HG03432 (cell line): Measurements from ENCODE around the gene MYBPC2.
"Not testable (repeated sequence)": the region's sequence is repeated elsewhere in the genome, so short reads cannot be mapped to it uniquely, and the experiment has no call there.

Experiments
- ATAC-seq: cut with Tn5 transposase; IDR thresholded peaks from one replicate; pipeline ENCODE4 v1.9.1; 2021; ENCODE audit warnings: mild to moderate bottlenecking, moderate library complexity; ENCODE audit not compliant: unreplicated experiment

The MYBPC2 gene

DNA sequence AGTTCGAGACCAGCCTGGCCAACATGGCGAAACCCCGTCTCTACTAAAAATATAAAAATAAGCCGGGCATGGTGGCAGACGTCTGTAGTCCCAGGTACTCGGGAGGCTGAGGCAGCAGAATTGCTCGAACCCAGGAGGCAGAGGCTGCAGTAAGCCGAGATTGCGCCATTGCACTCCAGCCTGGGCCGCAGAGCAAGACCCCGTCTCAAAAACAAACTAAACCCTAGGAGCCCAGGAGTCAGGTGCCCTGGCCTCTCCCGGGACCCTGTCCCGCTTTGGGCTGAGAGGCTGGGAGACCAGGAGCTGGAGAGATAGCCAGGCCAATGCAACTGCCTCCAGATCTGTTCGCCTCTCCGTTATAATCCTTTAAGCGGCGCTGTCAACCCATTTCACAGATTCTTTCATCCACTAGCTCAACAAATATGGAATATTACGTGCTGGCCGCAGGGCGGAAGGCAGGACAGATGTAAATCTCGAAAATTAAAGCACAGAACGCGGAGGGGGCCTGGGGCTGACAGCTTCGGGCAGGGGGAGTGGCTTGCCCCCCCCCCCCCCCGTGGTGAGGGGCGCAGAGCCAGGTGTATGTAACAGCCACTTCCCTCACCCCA is 5.3 kb upstream of the MYBPC2 start:
- ATAC-seq: no peak

DNA sequence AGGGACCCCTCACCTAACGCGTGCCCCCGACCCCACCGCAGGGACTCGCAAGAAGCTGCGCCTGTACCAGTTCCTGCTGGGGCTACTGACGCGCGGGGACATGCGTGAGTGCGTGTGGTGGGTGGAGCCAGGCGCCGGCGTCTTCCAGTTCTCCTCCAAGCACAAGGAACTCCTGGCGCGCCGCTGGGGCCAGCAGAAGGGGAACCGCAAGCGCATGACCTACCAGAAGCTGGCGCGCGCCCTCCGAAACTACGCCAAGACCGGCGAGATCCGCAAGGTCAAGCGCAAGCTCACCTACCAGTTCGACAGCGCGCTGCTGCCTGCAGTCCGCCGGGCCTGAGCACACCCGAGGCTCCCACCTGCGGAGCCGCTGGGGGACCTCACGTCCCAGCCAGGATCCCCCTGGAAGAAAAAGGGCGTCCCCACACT is 4.7 kb upstream of the MYBPC2 start:
- ATAC-seq: no peak

DNA sequence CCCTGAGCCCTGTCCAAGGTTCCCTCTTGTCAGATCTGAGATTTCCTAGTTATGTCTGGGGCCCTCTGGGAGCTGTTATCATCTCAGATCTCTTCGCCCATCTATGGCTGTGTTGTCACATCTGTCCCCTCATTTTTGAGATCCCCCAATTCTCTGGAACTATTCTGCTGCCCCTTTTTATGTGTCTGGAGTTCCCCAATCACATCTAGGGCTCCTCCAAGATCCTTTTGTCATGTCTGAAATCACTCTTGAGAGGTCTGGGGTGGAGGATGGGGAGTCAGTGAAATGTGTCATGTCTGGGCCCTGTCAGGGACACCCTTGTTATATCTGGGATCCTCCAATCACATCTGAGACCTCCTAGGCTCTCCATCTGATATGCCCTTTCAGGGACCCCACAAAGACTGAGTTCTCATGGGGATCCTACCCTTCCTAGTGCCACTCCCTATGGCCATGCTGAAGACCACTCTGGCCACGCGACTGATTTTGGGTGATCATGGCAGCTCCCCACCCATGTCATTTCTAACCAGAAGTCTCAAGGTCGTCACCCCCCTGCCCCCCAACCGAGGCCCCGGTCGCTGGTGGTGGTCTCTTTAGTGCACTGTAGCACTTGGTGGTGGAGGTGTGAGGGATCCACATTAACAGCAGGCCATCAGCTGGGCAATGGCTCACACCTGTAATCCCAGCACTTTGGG is 3.8 kb upstream of the MYBPC2 start:
- no peak for ATAC-seq

DNA sequence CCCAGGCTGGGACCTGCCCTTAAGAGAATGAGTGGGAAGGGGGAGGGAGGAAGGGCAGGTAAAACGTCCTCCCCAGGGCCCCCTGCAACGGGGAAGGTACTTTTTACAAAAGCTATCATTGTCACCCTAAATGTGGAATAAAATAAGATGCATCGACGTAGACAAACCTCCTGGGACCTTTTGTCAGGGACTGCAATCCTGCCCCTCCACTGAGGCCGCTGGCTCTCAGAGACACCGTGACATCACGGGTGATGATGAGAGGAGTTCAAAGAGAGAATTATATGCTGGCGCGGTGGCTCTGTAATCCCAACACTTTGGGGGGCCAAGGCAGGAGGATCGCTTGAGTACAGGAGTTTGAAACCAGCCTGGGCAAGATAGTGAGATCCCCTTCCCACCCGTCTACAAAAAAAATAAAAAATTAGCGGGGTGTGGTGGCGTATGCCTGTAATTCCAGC is 1.8 kb upstream of the MYBPC2 start:
- ATAC-seq: no peak

DNA sequence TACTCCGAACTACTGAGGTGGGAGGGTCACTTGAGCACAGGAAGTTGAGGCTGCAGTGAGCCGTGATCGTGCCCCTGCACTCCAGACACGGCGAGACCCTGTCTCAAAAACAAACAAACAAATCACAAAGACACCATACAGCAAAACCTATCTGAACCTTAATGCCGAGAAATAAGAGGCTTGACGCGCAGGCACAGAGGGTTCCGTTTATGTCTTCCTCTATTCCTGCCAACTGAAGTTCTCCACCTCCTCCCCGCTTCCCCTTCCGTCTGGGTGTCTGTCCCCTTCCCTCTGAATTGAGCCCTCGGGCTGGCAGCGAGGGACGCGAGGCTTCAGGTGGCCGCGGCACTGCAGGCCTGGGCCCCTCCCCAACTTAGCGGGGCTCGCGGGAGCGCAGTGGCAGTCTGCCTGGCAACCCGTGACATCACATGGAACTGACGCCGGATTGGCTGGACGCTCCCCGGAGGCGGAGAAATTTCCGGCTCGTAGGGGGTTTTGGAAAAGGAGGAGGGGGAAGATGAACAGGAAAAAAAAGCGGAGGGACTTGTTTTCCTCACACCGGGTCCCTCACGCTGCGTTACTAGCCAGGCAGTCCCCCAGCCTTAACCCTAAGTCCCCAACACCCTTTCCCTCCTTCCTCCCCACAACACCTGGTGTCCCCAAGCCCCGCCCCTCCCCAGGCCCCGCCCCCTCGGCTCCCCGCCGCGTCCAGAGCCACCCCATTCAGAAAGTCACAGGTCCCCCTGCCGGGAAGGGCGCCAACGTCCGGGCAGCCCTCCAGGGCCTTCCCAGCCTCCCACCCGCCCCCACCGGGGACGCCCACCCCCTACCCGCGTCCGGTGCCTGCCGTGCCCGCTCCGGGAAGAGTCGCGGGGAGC is 1.1 kb upstream of the MYBPC2 start:
- ATAC-seq: peak; percentile 77

DNA sequence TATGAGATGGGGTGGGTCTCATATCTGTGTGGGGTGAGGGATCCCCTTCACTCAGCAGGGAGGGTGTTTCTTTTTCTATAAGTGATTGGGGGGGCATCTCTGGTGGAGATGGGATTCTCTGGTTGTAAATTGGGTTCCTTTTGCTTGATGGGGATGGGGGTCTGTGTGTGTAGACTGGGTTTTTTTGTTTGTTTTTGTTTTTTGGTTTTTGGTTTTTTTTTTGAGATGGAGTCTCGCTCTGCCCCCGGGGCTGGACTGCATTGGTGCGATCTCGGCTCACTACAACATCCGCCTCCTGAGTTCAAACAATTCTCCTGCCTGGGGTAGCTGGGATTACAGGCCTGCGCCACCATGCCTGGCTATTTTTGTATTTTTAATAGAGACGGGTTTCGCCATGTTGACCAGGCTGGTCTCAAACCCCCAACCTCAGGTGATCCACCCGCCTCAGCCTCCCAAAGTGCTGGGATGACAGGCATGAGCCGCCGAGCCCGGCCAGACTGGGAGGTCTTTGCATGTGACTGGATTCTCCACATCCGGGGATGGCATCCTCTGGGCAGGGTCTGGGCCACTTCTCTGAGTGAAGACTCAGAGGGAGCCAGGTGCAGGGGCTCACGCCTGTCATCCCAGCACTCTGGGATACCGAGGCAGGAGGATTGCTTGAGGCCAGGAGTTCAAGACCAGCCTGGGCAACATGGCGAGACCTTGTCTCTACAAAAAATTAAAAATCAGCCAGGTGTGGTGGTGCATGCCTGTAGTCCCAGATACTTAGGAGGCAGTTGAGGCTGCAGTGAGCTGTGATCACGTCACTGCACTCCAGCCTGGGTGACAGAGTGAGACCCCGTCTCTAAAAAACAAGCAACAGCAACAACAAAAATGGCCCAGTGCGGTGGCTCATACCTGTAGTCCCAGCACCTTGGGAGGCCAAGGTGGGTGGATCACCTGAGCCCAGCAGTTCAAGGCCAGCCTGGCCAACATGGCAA is 799 bp downstream of the MYBPC2 start:
- ATAC-seq: no peak

DNA sequence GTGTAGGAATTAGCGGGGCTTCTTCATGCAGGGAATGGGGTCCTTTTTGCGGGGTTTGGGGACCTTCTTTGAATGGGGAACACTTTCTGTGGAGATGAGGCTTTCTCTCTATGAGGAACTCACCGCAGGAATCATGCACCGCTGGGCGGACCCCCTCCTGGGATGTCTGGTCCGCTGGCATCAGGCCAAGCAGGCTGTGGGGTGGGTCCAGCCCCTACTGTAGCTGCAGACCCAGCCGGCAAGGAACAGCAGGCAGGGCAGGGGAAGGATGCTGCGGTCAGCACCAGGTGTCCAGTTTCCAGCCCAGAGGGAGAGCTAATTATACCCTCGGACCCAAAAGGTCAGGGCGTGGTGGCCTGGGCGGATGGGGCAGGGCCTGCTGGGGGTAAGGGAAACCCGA is 1.8 kb downstream of the MYBPC2 start:
- ATAC-seq: no peak

DNA sequence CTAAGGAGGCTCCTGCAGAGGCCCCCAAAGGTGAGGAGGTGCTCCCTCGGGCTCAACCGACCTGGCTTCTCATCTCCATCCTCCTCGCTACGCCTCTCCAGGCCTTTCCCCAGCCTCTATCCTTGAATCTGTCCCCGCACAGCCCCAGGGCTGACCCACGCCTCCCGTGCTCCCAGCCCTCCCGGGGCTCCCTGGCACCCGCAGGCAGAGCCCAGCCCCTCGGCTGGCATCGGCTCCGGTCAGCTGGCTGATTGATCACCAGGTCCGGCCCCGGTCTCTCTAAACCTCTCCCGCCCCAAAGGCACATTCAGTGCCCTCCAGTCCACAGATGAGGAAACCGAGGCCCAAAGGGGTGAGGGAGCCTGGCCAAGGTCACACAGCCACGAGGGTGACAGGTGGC is 2.5 kb downstream of the MYBPC2 start:
- no peak for ATAC-seq

DNA sequence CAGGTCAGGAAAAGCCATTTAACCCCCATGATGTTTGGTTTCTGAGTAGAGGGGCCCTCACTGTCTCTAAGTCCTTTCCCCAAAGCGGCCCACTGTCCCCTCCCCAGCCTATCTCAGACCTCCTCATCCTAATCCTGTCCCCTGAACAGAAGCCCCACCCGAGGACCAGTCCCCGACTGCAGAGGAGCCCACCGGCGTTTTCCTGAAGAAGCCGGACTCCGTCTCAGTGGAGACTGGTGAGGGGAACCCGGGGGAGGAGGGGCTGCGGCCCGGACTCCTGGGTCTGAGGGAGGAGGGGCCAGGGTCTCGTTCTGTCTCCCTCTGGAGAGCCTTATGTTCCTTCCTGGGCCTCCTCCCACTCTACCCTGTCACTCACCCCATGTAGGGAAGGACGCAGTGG is 2.9 kb downstream of the MYBPC2 start:
- no peak for ATAC-seq

DNA sequence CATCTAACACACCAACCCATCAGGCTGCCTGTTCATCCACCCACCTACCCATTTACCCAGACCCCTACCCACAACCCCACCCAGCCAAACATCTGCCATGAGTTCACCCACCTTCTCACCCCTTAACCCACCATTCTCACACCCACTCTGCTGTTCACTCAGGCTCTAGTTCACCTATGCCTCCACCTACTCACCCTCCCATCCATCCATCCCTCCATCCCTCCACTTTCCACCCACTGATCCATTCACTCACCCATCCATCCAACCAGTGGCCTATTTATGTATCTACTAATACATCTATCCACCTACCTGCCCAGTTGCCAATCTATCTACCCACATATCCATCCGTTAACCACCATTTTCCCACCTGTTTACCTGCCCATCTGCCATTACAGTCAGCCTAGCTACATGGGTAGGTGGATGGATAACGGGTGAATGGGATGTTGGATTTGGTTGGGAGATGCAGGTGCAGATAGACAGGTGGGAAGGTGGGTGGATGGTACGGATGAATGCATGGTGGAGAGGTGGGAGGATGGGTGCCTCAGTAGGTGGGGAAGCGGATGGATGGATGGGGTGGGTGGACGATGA is 5.3 kb downstream of the MYBPC2 start:
- no peak for ATAC-seq

DNA sequence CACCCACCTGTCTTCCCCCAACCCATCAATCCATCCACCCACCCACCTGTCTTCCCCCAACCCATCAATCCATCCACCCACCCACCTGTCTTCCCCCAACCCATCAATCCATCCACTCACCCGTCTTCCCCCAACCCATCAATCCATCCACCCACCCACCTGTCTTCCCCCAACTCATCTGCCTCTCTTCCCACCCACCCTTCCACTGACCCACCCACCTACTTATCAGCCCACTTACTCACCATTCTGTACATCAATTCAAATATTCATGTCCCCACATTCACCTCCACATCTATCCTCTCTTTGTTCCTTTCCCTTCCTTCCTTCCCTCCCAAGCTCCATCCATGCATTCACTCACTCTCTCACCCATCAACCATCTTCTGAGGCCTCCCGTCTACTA is 6.4 kb downstream of the MYBPC2 start:
- ATAC-seq: not testable (repeated sequence)

DNA sequence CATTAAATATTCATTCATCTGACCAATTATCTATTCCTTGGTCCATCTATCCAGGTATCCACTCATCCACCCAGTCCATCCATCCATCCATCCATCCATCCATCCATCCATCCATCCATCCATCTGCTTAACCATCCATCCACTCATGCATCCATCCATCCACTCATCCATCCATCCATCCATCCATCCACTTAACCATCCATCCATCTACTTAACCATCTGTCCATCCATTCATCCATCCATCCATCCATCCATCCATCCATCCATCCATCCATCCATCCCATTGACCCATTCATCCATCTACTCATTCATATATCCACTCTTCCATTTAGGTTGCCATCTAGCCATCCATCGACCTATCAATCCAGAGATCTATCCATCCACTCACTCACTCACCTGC is 11.4 kb downstream of the MYBPC2 start:
- no peak for ATAC-seq

DNA sequence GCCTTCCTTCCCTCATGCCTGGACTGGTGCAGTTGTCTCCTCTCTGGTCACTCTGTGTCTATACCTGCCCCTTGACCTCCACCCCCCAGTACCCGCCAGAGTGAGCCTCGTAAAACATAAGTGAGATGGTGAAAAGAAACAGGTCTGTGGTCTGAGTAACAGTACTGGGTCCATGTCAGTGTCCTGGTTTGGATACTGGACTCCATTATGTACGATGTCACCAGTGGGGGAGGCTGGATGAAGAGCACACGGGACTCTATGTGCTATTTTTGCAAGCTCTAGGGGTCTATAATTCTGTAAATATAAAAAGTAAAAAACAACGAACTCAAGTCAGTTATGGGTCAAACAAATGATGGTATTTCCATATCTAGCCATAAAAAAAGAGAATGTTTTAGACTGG is 14.4 kb downstream of the MYBPC2 start:
- ATAC-seq: no peak

DNA sequence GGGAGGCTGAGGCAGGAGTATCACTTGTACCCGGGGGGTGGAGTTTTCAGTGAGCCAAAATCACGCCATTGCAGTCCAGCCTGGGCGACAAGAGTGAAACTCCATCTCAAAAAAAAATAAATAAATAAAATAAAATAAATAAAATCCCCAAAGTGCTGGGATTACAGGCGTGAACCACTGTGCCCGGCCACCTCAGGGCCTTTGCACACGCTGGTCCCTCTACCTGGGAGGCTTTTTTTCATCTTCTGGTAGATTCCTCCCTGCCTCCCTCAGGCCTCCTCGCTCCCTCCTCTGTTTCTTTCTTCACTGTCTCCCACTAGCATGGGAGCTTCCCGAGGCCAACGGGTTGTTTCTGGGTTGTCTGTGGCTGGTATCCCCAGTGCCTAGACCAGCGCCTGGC is 15.1 kb downstream of the MYBPC2 start:
- ATAC-seq: no peak

DNA sequence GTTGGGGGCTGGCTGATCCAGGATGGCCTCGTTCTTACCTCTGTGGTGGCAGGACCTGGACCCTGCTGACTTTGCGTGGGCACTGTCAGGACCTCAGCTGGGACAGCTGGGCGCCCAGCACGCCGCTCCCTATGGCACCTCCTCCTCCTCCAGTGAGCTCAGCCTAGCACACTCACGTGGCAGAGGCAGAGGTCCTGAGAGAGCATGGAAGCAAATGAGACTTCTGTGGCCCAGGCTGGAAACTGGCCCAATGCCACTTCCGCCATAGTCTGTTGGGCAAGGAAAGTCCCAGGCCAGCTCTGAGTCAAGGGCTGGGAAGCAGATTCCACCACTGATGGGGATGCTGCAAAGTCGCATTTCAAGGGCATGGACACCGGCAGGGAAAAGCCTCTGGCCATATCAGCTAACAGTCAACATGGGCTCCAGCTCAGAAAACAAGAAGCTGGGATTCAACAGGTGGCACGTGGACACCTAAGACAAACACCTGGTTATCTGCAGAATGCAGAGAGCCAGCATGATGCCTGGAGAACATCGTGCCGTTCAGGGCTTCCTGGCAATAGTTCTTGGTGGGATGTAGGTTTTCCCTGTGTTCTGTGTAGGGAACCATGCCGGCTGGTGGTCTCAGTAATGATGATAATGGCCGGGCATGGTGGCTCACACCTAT is 16.7 kb downstream of the MYBPC2 start:
- no peak for ATAC-seq

DNA sequence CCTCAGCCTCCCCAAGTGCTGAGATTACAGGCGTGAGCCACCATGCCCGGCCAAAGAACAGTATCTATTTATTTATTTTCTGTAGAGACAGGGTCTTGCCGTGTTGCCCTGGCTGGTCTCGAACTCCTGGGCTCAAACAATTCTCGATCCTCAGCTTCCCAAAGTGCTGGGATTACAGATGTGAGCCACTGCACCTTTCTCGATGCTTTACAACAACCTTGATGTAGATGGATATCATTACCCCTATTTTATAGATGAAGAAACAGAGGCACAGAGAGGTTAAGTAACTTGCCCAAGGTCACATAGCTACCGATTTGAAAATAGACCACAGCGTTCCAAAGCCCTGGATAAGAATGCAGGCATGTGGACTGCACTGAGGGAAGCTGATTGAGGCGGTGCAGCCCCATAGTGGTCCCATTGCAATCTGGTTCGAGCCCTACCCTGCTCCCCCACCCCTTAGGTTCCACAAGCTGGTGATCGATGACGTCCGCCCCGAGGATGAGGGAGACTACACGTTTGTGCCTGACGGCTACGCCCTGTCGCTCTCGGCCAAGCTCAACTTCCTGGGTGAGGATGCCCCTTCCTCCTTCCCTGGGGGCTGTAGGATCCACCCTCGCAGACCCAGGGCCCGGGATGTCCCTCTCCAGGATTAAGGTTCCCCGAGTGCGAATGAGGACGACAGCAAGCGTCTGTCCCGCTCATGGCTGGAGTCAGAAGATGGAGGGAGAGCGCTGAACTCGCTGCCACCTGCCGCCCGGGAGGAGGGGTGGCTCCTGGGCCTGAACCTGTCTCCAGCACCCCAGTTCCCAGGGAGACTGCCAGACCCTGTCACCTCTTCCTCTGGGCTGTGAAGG is 17.9 kb downstream of the MYBPC2 start:
- no peak for ATAC-seq

DNA sequence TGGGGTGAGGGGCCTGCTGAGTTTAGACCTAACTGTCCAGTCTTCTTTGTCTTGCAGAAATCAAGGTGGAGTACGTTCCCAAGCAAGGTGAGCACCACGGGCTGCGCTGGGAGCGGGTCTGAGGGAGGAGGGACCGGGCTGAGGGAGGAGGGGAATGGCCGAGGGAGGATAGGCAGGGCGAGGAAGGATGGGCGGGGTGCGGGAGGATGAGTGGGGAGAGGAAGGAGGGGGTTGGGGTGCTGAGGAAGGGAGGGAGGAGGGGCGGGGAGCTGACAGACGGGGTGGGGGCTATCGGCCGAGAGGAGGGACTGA is 18.5 kb downstream of the MYBPC2 start:
- ATAC-seq: no peak

DNA sequence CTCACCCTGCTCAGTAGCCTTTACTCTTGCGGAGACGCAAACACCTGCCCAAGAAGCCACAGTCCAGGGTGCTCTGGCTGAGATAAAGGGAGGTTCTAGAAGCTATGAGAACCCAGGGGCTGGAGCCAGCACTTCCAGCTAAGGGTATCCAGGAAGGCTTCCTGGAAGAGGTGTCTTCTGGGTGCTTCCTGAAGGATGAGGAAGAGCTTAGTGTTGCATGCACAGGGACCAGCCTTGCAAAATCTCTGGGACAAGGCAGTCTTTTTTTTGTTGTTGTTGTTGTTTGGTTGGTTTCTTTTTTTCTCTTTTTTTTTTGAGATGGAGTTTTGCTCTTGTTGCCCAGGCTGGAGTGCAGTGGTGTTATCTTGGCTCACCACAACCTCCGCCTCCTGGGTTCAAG is 20.6 kb downstream of the MYBPC2 start:
- ATAC-seq: no peak

DNA sequence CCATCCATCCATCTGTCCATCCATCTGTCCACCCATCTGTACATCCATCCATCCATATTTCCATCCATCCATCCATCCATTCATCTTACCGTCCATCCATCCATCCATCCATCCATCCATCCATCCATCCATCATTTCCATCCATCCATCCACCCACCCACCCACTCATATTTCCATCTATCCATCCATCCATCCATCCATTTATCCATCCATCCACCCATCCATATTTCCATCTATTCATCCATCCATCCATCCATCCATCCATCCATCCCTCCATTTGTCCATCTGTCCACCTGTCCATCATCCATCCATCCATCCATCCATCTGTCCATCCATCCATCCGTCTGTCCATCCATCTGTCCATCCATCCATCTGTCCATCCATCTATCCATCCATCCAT is 23.3 kb downstream of the MYBPC2 start:
- ATAC-seq: no peak
